ENCODE measurements around the gene TMF1.

TMF1 gene

DNA sequence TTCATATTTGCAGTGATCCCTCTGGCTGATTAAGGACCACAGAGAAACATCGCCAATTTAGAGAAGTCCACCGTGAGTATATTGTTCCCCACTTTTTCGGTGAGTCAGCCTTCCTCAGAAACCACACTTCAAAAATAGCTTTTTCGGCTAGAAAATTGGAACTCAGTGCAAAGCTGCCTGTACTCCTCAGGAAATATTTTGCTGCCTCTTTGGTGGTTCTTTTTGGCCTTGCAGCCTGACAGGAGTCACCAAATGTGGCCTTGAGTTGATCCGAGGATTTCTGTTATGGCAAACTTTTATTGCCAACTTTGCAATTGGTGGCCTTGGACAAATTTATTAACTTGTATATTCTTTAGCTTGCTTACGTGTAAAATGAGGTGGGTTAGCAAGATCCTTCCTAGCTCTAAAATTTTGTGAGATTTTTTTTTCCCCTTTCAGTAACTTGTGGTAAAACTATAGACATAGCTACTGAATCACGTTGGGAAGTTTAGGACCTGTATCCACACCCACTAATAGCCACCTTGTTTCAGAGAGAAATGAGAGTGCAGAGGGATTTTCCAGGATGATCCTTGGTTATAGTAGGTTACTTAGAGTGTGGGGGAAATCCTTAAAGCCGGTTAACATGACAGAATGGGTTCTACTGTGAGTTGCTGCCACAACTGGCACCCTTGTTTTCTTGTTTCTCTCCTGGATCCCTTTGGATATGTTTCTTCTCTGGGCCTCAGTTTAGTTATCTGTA is 42.5 kb upstream of the TMF1 start:
- no peak overlapping the region for H3K4me3 Mint-ChIP-seq
- no peak for TF ChIP-seq CTCF (IDR thresholded peaks at IDR 0.05; ENCODE audit: unreplicated experiment in 3 of 3)
- H3K27me3 Mint-ChIP-seq (ENCODE audit: low read depth): no peaks in the 10 kb centered on the region
- peaks cover 15% of the 10 kb centered on the region for H3K36me3 Mint-ChIP-seq (ENCODE audit: low read depth)
- peaks cover 21% of the 10 kb centered on the region for H3K4me1 Mint-ChIP-seq
- H3K9me3 Mint-ChIP-seq: no peaks in the 10 kb centered on the region
- H3K27ac Mint-ChIP-seq: no peak overlapping the region

GRCh38 chr3:69092030-69092516 is 39.9 kb upstream of the TMF1 start:
- no peak for TF ChIP-seq CTCF (IDR thresholded peaks at IDR 0.05; ENCODE audit: unreplicated experiment in 3 of 3)
- peaks cover 8% of the 10 kb centered on the region for H3K36me3 Mint-ChIP-seq (ENCODE audit: low read depth)
- H3K27ac Mint-ChIP-seq: peak overlapping the region; percentile 2 to 57 (median 21)
- H3K27me3 Mint-ChIP-seq (ENCODE audit: low read depth): no peaks in the 10 kb centered on the region
- peaks cover 32% of the 10 kb centered on the region for H3K4me1 Mint-ChIP-seq
- no peaks in the 10 kb centered on the region for H3K9me3 Mint-ChIP-seq
- H3K4me3 Mint-ChIP-seq: no peak overlapping the region

- TF ChIP-seq CTCF (IDR thresholded peaks at IDR 0.05; ENCODE audit: unreplicated experiment in 3 of 3): no peak
- H3K27me3 Mint-ChIP-seq (ENCODE audit: low read depth): no peaks in the 10 kb centered on the region
Measured at GRCh38 chr3:69091389-69092029, 39.4 kb upstream of the TMF1 start.

DNA sequence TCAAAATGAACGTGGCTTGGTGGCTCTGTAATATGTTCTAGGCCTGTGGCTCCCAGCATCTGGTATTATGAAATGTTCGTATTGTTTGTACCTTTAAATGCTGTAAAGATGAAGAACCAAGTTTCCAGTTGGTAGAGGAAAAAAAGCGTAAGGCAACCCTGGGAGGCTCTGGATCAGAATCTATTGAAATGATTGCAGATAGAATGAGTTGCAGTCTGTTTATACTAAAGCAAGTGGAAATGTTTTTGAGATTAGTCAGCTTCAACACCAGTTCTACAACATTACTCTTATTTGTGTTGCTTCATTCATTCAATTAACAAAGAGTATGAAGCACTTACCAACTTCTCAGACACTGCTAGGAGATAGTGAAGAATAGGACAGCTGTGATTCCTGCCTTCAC is 37.9 kb upstream of the TMF1 start:
- Mint-ChIP-seq H3K4me3 (no peak overlapping the region), H3K27ac (no peak overlapping the region), H3K27me3 (ENCODE audit: low read depth) (no peaks in the 10 kb centered on the region), H3K4me1 (peaks cover 37% of the 10 kb centered on the region), H3K9me3 (no peaks in the 10 kb centered on the region), H3K36me3 (ENCODE audit: low read depth) (peaks cover 7% of the 10 kb centered on the region)
- no peak for TF ChIP-seq CTCF (IDR thresholded peaks at IDR 0.05; ENCODE audit: unreplicated experiment in 3 of 3)

More at GRCh38 chr3:69091389-69092029, 39.4 kb upstream of the TMF1 start:
- Mint-ChIP-seq H3K36me3 (ENCODE audit: low read depth) (peaks cover 8% of the 10 kb centered on the region), H3K27ac (peak overlapping the region in 2 of 3 experiments; percentile 21 to 57), H3K4me1 (peaks cover 32% of the 10 kb centered on the region), H3K4me3 (no peak overlapping the region), H3K9me3 (no peaks in the 10 kb centered on the region)

DNA sequence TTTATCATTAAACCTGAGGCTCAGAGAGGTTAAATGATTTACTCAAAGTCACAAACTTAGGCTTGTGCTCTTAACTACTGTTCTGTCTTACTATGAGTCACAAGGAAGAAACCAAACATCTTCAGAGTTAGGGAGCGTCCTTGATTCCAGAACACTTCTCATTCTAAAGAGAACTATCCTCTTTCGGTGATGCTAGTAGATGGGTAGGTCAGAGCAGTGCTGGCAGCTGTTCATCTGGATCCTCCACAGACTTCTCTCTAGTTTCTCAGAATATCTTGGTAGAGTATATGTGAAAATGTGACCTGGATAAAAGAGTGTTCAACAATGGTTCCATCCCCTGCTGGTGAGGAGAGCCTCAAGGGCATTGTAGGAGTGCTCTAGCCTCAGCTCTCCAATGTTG is 35.9 kb upstream of the TMF1 start:
- no peaks in the 10 kb centered on the region for H3K9me3 Mint-ChIP-seq
- H3K36me3 Mint-ChIP-seq (ENCODE audit: low read depth): peaks cover 4% of the 10 kb centered on the region
- no peak for TF ChIP-seq CTCF (IDR thresholded peaks at IDR 0.05; ENCODE audit: unreplicated experiment in 3 of 3)
- peaks cover 56% of the 10 kb centered on the region for H3K4me1 Mint-ChIP-seq
- H3K27me3 Mint-ChIP-seq (ENCODE audit: low read depth): no peaks in the 10 kb centered on the region
- peak overlapping the region; percentile 2 to 6 (median 2) for H3K27ac Mint-ChIP-seq
- H3K4me3 Mint-ChIP-seq: peak overlapping the region in 2 of 3 experiments; percentile 42 to 57
